Measurements from ENCODE around the gene NUDT2.

The NUDT2 gene

GRCh38 chr9:34385561-34386230 lies 56.3 kb downstream of the NUDT2 start:
- no peak for DNase-seq (ENCODE audit: low read depth)

GRCh38 chr9:34386656-34387055 lies 57.3 kb downstream of the NUDT2 start:
- no peak for DNase-seq (ENCODE audit: low read depth)

- no peak for DNase-seq (ENCODE audit: low read depth)
Measured at GRCh38 chr9:34387239-34387638, 57.9 kb downstream of the NUDT2 start.

- no peak for DNase-seq (ENCODE audit: low read depth)
Measured at GRCh38 chr9:34392511-34392910, 63.1 kb downstream of the NUDT2 start.

All from amniotic epithelial cell (primary cell).